SK-N-SH (cell line): Measurements from ENCODE around the gene SP3. TPM values are rescaled to one million over a fixed set of nuclear protein-coding genes. Genes with fewer than 3 reads are reported as not detected.

Experiments used
- CTCF ChIA-PET: fragments of 300-600, 350-600 bp; formaldehyde crosslinking; extraction: SDS; loops from one replicate; lab custom pipeline; 2021; lab: Yijun Ruan, JAX
- POLR2A ChIA-PET: fragments of 350-600 bp; sonication (Branson Sonifier 250); formaldehyde crosslinking; extraction: SDS; loops from one replicate; lab custom pipeline; 2020; ENCODE audit warnings: antibody characterized with exemption, inconsistent platforms; lab: Yijun Ruan, JAX
- DNase-seq: peaks from one replicate; pipeline ENCODE4 v3.0.0; 2012
- H2AFZ ChIP-seq: fragments of 200-600 bp; sonication (generic); 2 replicates; pipeline ENCODE4 v1.8.1; 2016; ENCODE audit warnings: antibody characterized with exemption, mild to moderate bottlenecking, low read depth
- H3F3A ChIP-seq: fragments of 200-600 bp; sonication (generic); replicated peaks from 2 replicates; pipeline ENCODE3; 2016; ENCODE audit warnings: antibody characterized with exemption, mild to moderate bottlenecking; ENCODE audit not compliant: insufficient read depth
- H3K27ac ChIP-seq, 2 experiments: fragments of 200-500 bp in 1 of 2; fragments of 200-600 bp in 1 of 2; sonication (Bioruptor generic) in 1 of 2; sonication (generic), shearing (Covaris generic) in 1 of 2; 2 replicates each; pipeline versions ENCODE4 v1.5.1 to v1.6.1; 2014 to 2016; ENCODE audit warnings: low read depth in 2 of 2, inconsistent platforms in 1 of 2, low read length in 1 of 2, mild to moderate bottlenecking in 1 of 2, mixed read lengths in 1 of 2
- H3K27me3 ChIP-seq: fragments of 200-600 bp; sonication (generic), shearing (Covaris generic); 2 replicates; pipeline ENCODE4 v1.6.1; 2016; ENCODE audit warnings: mixed run types; ENCODE audit not compliant: insufficient read depth
- H3K36me3 ChIP-seq, 2 experiments: fragments of 200-500 bp in 1 of 2; fragments of 200-600 bp in 1 of 2; sonication (Bioruptor generic) in 1 of 2; sonication (generic) in 1 of 2; replicated peaks in 1 of 2; 2 replicates each; pipeline versions ENCODE3 to v1.5.1; 2014 to 2016; ENCODE audit warnings: low read length in 1 of 2, mild to moderate bottlenecking in 1 of 2; ENCODE audit not compliant: insufficient read depth in 2 of 2, control insufficient read depth in 1 of 2
- H3K4me1 ChIP-seq, 2 experiments: fragments of 200-500 bp in 1 of 2; fragments of 200-600 bp in 1 of 2; sonication (Bioruptor generic) in 1 of 2; sonication (generic), shearing (Covaris generic) in 1 of 2; 2 replicates each; pipeline versions ENCODE4 v1.5.1 to v1.6.1; 2014 to 2016; ENCODE audit warnings: low read depth in 1 of 2, low read length in 1 of 2, mixed run types in 1 of 2; ENCODE audit not compliant: insufficient read depth in 2 of 2, control insufficient read depth in 1 of 2
- H3K4me2 ChIP-seq: fragments of 200-600 bp; sonication (generic), shearing (Covaris generic); 2 replicates; pipeline ENCODE4 v1.6.1; 2017; ENCODE audit warnings: mixed run types
- H3K4me3 ChIP-seq, 2 experiments: fragments of 200-500 bp in 1 of 2; fragments of 200-600 bp in 1 of 2; sonication (Bioruptor generic) in 1 of 2; sonication (generic), shearing (Covaris generic) in 1 of 2; 2 replicates each; pipeline versions ENCODE4 v1.5.1 to v1.8.1; 2014 to 2016; ENCODE audit warnings: low read depth in 2 of 2, inconsistent platforms in 1 of 2, low read length in 1 of 2, mild to moderate bottlenecking in 1 of 2, mixed read lengths in 1 of 2, moderate library complexity in 1 of 2
- H3K79me2 ChIP-seq: fragments of 200-600 bp; sonication (generic); 2 replicates; pipeline ENCODE4 v1.8.1; 2017; ENCODE audit warnings: mild to moderate bottlenecking; ENCODE audit not compliant: insufficient read depth
- H3K9ac ChIP-seq: fragments of 200-600 bp; sonication (generic); 2 replicates; pipeline ENCODE4 v1.6.1; 2017; ENCODE audit warnings: mixed run types
- H3K9me2 ChIP-seq: fragments of 200-600 bp; sonication (generic); 2 replicates; pipeline ENCODE4 v1.6.1; 2017; ENCODE audit warnings: mixed run types
- H3K9me3 ChIP-seq: fragments of 200-600 bp; sonication (generic); 2 replicates; pipeline ENCODE4 v1.6.1; 2017; ENCODE audit warnings: mixed run types, mild to moderate bottlenecking, moderate library complexity
- H4K20me1 ChIP-seq: fragments of 200-600 bp; sonication (generic); 2 replicates; pipeline ENCODE4 v1.6.1; 2017; ENCODE audit warnings: mild to moderate bottlenecking, mixed run types; ENCODE audit not compliant: insufficient read depth
- CTCF ChIP-seq: fragments of 200-600 bp; sonication (generic); IDR thresholded peaks from 2 replicates; pipeline ENCODE4 v1.6.1; 2017; ENCODE audit warnings: antibody characterized with exemption, mild to moderate bottlenecking, moderate library complexity
- ELF1 ChIP-seq: IDR thresholded peaks from 2 replicates; pipeline ENCODE4 v1.4.0; 2012
- MXI1 ChIP-seq: IDR thresholded peaks from 2 replicates; pipeline ENCODE4 v1.6.1; 2012; ENCODE audit warnings: mild to moderate bottlenecking, low read depth, low read length, improper control_type of control experiment
- PBX3 ChIP-seq: IDR thresholded peaks from 2 replicates; pipeline ENCODE4; 2012
- REST ChIP-seq: IDR thresholded peaks from 2 replicates; pipeline ENCODE4 v1.6.1; 2012; ENCODE audit warnings: mild to moderate bottlenecking, low read depth, low read length, moderate library complexity
- TCF12 ChIP-seq: IDR thresholded peaks from 2 replicates; pipeline ENCODE4 v1.4.0; 2012
- WGBS: methylation state at CpG from one replicate; pipeline ENCODE4 v1.1.6; 2017; ENCODE audit warnings: low lambda C conversion rate; 5-methylcytosine and 5-hydroxymethylcytosine counted together
- polyA plus RNA-seq, 3 experiments: library from polyadenylated mRNA; depleted of rRNA; stranded (reverse); fragments of >200 nt; gene quantifications; 2 replicates each; pipeline ENCODE4 v1.2.3, GENCODE V29; 2012

Gene SP3
- polyA plus RNA-seq, 1 of the 3 experiments (the other 2 are of a cell fraction): 23.1 TPM

DNA sequence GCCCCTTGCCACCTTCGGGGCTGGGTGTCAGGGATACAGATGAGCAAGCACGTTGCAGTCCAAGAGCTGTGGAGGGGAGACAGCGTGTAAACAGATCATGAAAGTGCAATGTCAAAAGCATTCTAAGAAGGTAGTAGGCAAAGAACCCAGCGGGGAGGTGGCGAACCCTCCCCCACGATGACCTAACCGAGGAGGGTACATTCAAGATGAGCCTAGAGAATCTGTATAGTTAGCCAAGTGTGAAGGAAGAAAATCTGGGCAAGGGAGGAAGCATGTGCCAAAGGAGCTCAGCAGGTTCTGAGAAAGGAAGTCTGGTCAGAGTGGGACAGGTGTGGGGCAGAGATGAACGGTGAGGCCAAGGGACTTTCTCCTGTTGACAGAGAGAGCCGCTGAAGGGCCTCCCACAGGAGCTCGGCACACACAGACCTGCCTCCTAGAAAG lies 106.9 kb downstream of the SP3 start:
- WGBS: 66% methylated on average over 10 of the region's 10 CpGs
- Histone ChIP-seq H3K27ac (no peak overlapping the region), H3F3A (no peaks in the 10 kb centered on the region), H3K9me2 (no peaks in the 10 kb centered on the region)
- TF ChIP-seq REST (no peak), CTCF (no peak), MXI1 (no peak), PBX3 (no peak), TCF12 (no peak), ELF1 (no peak)
- TF ChIP-seq, all 33 proteins: peak for 0
- ChIA-PET POLR2A (no interaction called here), CTCF (no interaction called here)
- Histone ChIP-seq H3K9ac (no peak overlapping the region), H4K20me1 (no peaks in the 10 kb centered on the region), H2AFZ (no peak overlapping the region), H3K4me3 (no peak overlapping the region), H3K4me2 (no peak overlapping the region), H3K36me3 (no peaks in the 10 kb centered on the region), H3K27me3 (no peaks in the 10 kb centered on the region), H3K79me2 (no peaks in the 10 kb centered on the region), H3K9me3 (no peaks in the 10 kb centered on the region), H3K4me1 (0 out of 4 replicates have a peak, but pooled peaks cover 0 to 4% of the 10 kb centered on the region in 2 experiments)
- no peak for DNase-seq
